ENCODE results near the gene FBXW11.

DNA sequence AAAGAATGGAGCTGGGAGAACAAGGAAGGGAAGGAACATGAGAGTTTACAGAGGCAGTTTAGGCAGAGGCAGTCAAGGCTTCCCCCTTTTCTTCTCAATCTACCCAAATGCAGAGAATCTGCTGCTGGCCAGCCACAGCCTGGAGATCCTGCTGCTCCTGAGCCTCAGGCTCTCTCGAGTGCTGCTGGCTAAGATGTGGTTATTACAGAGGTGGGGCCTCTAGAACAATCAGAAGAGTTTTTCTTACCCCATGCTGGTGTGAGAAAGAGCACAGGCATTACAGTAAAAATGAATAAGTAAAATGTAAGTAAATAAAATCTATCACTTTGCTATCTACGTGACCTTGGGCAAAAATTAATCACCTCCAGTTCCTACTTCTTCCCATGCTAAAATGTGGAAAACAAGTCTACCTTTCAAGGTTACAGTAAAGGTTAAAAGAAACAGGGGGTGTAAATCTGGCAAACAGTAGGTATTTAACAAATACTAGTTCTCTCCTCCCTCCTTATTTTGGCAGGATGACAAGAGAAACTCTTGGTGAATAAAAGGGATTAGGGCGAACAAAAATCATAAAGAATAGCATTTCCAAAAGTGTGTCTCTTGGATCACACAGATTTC, 31.1 kb downstream of the FBXW11 start:
- TF ChIP-seq, protein P1, sequence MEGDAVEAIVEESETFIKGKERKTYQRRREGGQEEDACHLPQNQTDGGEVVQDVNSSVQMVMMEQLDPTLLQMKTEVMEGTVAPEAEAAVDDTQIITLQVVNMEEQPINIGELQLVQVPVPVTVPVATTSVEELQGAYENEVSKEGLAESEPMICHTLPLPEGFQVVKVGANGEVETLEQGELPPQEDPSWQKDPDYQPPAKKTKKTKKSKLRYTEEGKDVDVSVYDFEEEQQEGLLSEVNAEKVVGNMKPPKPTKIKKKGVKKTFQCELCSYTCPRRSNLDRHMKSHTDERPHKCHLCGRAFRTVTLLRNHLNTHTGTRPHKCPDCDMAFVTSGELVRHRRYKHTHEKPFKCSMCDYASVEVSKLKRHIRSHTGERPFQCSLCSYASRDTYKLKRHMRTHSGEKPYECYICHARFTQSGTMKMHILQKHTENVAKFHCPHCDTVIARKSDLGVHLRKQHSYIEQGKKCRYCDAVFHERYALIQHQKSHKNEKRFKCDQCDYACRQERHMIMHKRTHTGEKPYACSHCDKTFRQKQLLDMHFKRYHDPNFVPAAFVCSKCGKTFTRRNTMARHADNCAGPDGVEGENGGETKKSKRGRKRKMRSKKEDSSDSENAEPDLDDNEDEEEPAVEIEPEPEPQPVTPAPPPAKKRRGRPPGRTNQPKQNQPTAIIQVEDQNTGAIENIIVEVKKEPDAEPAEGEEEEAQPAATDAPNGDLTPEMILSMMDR (conservative IDR thresholded peaks at IDR 0.05 in 1 of 2, IDR thresholded peaks at IDR 0.05 in 1 of 2; ENCODE audit: extremely low read depth in 1 of 2, insufficient read depth in 1 of 2, low read depth in 1 of 2, low read length in 2 of 2) = no peak
- TF ChIP-seq EZH2 (IDR thresholded peaks at IDR 0.05; ENCODE audit: borderline replicate concordance, low read length) = no peak
